GM19468 (cell line): ENCODE data around the gene RELL2.

ENCODE experiments used
- ATAC-seq: cut with Tn5 transposase; IDR thresholded peaks from one replicate; pipeline ENCODE4 v1.9.1; 2021; ENCODE audit warnings: mild to moderate bottlenecking, moderate library complexity, moderate number of reproducible peaks; ENCODE audit not compliant: unreplicated experiment; ENCODE audit errors: extremely low read depth

Gene RELL2

GRCh38 chr5:141672841-141673813, 36.3 kb downstream of the RELL2 start:
- ATAC-seq: no peak

GRCh38 chr5:141674747-141675146, 38.0 kb downstream of the RELL2 start:
- ATAC-seq: no peak

- no peak for ATAC-seq
Observed at GRCh38 chr5:141675672-141676071, 38.9 kb downstream of the RELL2 start.

- no peak for ATAC-seq
Observed at GRCh38 chr5:141677415-141677814, 40.6 kb downstream of the RELL2 start.

- no peak for ATAC-seq
Observed at GRCh38 chr5:141680178-141680577, 43.4 kb downstream of the RELL2 start.

- no peak for ATAC-seq
Observed at GRCh38 chr5:141680751-141681201, 44.0 kb downstream of the RELL2 start.

GRCh38 chr5:141681295-141681694, 44.5 kb downstream of the RELL2 start:
- ATAC-seq: no peak

- ATAC-seq: no peak
Observed at GRCh38 chr5:141681695-141682641, 45.2 kb downstream of the RELL2 start, which contains the start of gene ARAP3. Gene ARAP3, minus strand, starts transcription at chr5:141682230. Its CDS starts 1,744 bp downstream, at chr5:141680486.

GRCh38 chr5:141683596-141684141, 46.9 kb downstream of the RELL2 start:
- ATAC-seq: no peak

- no peak for ATAC-seq
Observed at GRCh38 chr5:141685591-141685990, 48.8 kb downstream of the RELL2 start.

GRCh38 chr5:141686648-141687416, 50.0 kb downstream of the RELL2 start:
- no peak for ATAC-seq
